ENCODE measurements around the gene RPN1. TPM values are rescaled to one million over a fixed set of nuclear protein-coding genes. Genes with fewer than 3 reads are reported as not detected.
A peak's percentile ranks its signal among the peaks of the same experiment; 100 is the strongest.

RPN1 gene
- total RNA-seq, 4 donors from 2014 or later, result 197 to 219 (median 212) TPM

GRCh38 chr3:128624526-128625138 is 26.0 kb downstream of the RPN1 start:
- Histone ChIP-seq H3K4me1 (peaks cover 20 to 25% of the 10 kb centered on the region in 2 donors), H3K4me3 (no peak overlapping the region), H3K27ac (peak overlapping the region; percentile 35 to 91 (median 74)), H3K27me3 (no peaks in the 10 kb centered on the region), H3K36me3 (peaks cover 7 to 87% of the 10 kb centered on the region in 2 donors), H3K9me3 (no peaks in the 10 kb centered on the region)
- in situ Hi-C loops (cut with MboI; ENCODE audit: low sequenced_read_pairs in 4 of 4), result loop anchor here in 2 of 4 donors (25.0 kb wide), 1 partner anchor 537 kb away; no protein-coding TSS in a partner anchor
- ATAC-seq (no peak), DNase-seq (no peak)
- intact Hi-C loops (cut with DNase I; ENCODE audit: low total_unique reads), result no loop called here
- TF ChIP-seq POLR2A (IDR thresholded peaks at IDR 0.05) (no peak), CTCF (IDR thresholded peaks at IDR 0.05 in 4 of 5, conservative IDR thresholded peaks at IDR 0.05 in 1 of 5) (no peak)

GRCh38 chr3:128623762-128624176 is 26.8 kb downstream of the RPN1 start:
- no peaks in the 10 kb centered on the region for H3K9me3 ChIP-seq
- H3K36me3 ChIP-seq, result peaks cover 7 to 88% of the 10 kb centered on the region in 2 donors
- no peak overlapping the region for H3K4me3 ChIP-seq
- in situ Hi-C loops (cut with MboI; ENCODE audit: low sequenced_read_pairs in 4 of 4) (loop anchor here in 2 of 4 donors (25.0 kb wide), 1 partner anchor 536 kb away; no protein-coding TSS in a partner anchor), intact Hi-C loops (cut with DNase I; ENCODE audit: low total_unique reads) (no loop called here)
- peak; percentile 57 to 71 for ATAC-seq
- H3K4me1 ChIP-seq, result peaks cover 26 to 34% of the 10 kb centered on the region in 2 donors
- H3K27me3 ChIP-seq, result no peaks in the 10 kb centered on the region
- H3K27ac ChIP-seq, result peak overlapping the region; percentile 57 to 91 (median 74)
- peak in 1 of 2 donors; percentile 43 for DNase-seq
- TF ChIP-seq POLR2A (IDR thresholded peaks at IDR 0.05) (no peak), CTCF (IDR thresholded peaks at IDR 0.05 in 4 of 5, conservative IDR thresholded peaks at IDR 0.05 in 1 of 5) (no peak)

GRCh38 chr3:128621931-128622330 is 28.7 kb downstream of the RPN1 start:
- Histone ChIP-seq H3K27ac (peak overlapping the region; percentile 11 to 91 (median 74)), H3K4me1 (peaks cover 38 to 39% of the 10 kb centered on the region in 2 donors)

GRCh38 chr3:128621234-128621633 is 29.4 kb downstream of the RPN1 start:
- Histone ChIP-seq H3K4me1 (peaks cover 38 to 39% of the 10 kb centered on the region in 2 donors), H3K4me3 (no peak overlapping the region), H3K27me3 (no peaks in the 10 kb centered on the region), H3K9me3 (no peaks in the 10 kb centered on the region), H3K27ac (peak overlapping the region in 2 of 4 donors; percentile 7 to 91), H3K36me3 (peaks cover 7 to 70% of the 10 kb centered on the region in 2 donors)
- ATAC-seq (no peak), DNase-seq (no peak)
- intact Hi-C loops (cut with DNase I; ENCODE audit: low total_unique reads), result no loop called here
- in situ Hi-C loops (cut with MboI; ENCODE audit: low sequenced_read_pairs in 4 of 4), result loop anchor here in 2 of 4 donors (25.0 kb wide), 1 partner anchor 534 kb away; no protein-coding TSS in a partner anchor
- TF ChIP-seq POLR2A (IDR thresholded peaks at IDR 0.05) (no peak), CTCF (IDR thresholded peaks at IDR 0.05 in 4 of 5, conservative IDR thresholded peaks at IDR 0.05 in 1 of 5) (no peak)

More at GRCh38 chr3:128621931-128622330, 28.7 kb downstream of the RPN1 start:
- in situ Hi-C loops (cut with MboI; ENCODE audit: low sequenced_read_pairs in 4 of 4) (loop anchor here in 2 of 4 donors (25.0 kb wide), 1 partner anchor 535 kb away; no protein-coding TSS in a partner anchor), intact Hi-C loops (cut with DNase I; ENCODE audit: low total_unique reads) (no loop called here)
- peaks cover 7 to 77% of the 10 kb centered on the region in 2 donors for H3K36me3 ChIP-seq
- H3K27me3 ChIP-seq, result no peaks in the 10 kb centered on the region
- ATAC-seq (no peak), DNase-seq (no peak)
- no peak for TF ChIP-seq POLR2A (IDR thresholded peaks at IDR 0.05)
- no peak for TF ChIP-seq CTCF (IDR thresholded peaks at IDR 0.05 in 4 of 5, conservative IDR thresholded peaks at IDR 0.05 in 1 of 5)
- no peak overlapping the region for H3K4me3 ChIP-seq
- H3K9me3 ChIP-seq, result no peaks in the 10 kb centered on the region

Data from gastrocnemius medialis (tissue), 4 donors.